IPS-20b (cell line): ENCODE data around the gene PPP1R15B.

Experiments
- H3K27ac ChIP-seq: one replicate; pipeline ENCODE4 v1.5.1; 2013; ENCODE audit warnings: low read length
- H3K27me3 ChIP-seq: 2 replicates; pipeline ENCODE4 v1.6.1; 2013; ENCODE audit warnings: mild to moderate bottlenecking, low read length, inconsistent platforms; ENCODE audit not compliant: insufficient read depth
- H3K36me3 ChIP-seq: 2 replicates; pipeline ENCODE4 v1.6.1; 2013; ENCODE audit warnings: low read depth, mild to moderate bottlenecking, inconsistent platforms, low read length, moderate library complexity; ENCODE audit not compliant: insufficient read depth
- H3K4me1 ChIP-seq: 2 replicates; pipeline ENCODE4 v1.6.1; 2013; ENCODE audit warnings: mild to moderate bottlenecking, control low read depth, inconsistent platforms, low read length, moderate library complexity; ENCODE audit not compliant: insufficient read depth
- H3K4me3 ChIP-seq: 2 replicates; pipeline ENCODE4 v1.5.1; 2013; ENCODE audit warnings: mild to moderate bottlenecking, low read length, inconsistent platforms
- H3K9ac ChIP-seq: 2 replicates; pipeline ENCODE4 v1.6.1; 2013; ENCODE audit warnings: low read depth, mild to moderate bottlenecking, inconsistent platforms, low read length, moderate library complexity
- H3K9me3 ChIP-seq: 2 replicates; pipeline ENCODE4 v1.6.1; 2013; ENCODE audit warnings: mild to moderate bottlenecking, low read depth, low read length, inconsistent platforms; ENCODE audit not compliant: insufficient read depth

PPP1R15B gene

DNA sequence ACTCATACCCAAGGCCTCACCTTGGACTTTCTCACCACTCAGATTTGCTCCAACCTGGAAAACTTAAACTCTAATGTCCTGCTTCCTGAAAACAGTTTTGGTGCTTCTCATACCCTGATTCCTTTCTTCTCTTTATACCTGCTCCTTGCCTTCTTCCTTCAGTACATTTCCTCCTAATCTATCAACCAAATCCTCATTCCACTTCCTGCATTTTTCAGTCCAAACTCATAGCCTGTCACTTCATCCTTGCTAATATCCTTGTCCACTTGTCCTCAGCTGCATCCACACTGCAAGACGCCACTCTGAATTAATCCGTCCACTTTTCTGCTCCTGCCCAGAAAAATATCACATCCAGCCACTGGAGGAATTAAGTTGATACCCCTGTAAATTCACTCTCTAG lies 25.9 kb downstream of the PPP1R15B start:
- no peaks in the 10 kb centered on the region for H3K9me3 ChIP-seq
- peaks cover 28% of the 10 kb centered on the region for H3K27me3 ChIP-seq
- no peaks in the 10 kb centered on the region for H3K4me1 ChIP-seq
- no peak overlapping the region for H3K4me3 ChIP-seq
- no peak overlapping the region for H3K27ac ChIP-seq
- H3K36me3 ChIP-seq, result no peaks in the 10 kb centered on the region
- H3K9ac ChIP-seq, result no peak overlapping the region

DNA sequence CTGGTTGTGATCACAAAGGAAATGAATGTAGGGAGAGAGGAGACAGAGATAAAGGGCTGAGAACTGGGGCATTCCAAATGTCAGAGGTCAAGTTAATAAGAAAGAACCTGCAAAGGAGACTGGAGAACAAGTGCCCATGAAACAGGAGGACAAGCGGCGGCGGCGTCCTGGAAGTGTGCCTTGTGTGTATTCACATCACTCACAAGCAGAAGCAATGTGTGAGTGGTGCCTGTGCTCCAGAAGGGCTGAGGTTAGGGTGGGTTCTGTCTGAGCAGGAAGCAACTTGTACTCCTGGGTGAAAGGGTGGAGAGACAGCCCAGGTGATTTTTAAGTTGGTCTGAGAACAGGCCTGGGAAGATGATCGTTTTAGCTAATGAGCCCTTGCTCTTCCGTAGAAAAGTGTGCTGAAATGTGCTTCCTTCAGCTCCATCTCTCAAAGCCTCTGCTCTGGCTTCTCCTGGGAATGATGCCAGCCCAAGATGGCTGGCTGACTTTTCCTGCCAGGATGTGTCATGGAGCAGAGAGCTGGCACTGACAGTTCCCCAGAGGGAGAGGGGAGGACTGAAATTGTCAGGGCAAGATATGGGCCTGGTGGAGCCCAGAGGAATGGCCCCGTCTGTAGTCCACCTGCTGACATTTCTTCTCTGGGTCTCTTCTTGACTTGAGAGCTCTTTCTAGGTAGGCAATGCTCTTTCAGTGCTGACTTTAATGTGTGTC lies 26.8 kb downstream of the PPP1R15B start:
- H3K4me3 ChIP-seq, result no peak overlapping the region
- H3K27me3 ChIP-seq, result peaks cover 37% of the 10 kb centered on the region
- no peaks in the 10 kb centered on the region for H3K36me3 ChIP-seq
- H3K27ac ChIP-seq, result no peak overlapping the region
- no peaks in the 10 kb centered on the region for H3K4me1 ChIP-seq
- H3K9ac ChIP-seq, result no peak overlapping the region
- H3K9me3 ChIP-seq, result no peaks in the 10 kb centered on the region

DNA sequence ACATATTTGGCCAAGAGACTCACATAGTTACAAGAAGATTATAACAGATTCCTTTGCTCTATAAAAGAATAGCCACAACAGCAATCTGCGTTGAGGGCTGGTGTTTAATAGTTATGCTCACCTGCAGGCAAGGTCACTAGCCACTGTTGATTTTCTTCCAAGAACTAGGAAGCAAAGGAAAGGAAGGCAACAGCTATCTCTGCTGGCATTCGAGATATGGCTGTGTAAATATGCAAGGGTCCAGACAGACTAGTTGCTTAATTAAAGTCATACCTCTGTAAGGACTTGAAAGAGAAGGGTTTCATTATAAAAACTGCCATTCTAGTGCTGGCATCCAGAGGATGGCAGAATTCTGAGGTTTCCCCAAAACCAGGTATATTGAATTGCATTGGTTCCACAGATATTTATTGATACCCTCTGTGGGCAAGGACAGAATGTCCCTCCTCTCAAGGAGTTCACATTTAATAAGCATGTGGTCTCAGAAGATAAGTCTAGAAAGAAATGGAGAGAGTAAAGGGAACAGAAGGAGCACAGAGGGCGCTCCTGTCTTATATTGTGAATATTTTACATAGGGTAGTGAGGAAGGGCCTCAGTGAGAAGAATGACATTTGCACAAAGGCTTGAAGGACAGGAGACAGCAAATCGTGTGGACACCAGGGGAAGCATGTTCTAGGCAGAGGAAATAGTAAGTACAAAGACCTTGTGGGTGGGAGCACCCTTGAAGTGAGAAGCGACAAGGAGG lies 28.3 kb downstream of the PPP1R15B start:
- H3K9ac ChIP-seq, result no peak overlapping the region
- H3K4me1 ChIP-seq, result peaks cover 4% of the 10 kb centered on the region; the same call in 1 of the 2 replicates
- peaks cover 52% of the 10 kb centered on the region for H3K27me3 ChIP-seq
- no peak overlapping the region for H3K4me3 ChIP-seq
- H3K36me3 ChIP-seq, result no peaks in the 10 kb centered on the region
- no peaks in the 10 kb centered on the region for H3K9me3 ChIP-seq
- H3K27ac ChIP-seq, result no peak overlapping the region

DNA sequence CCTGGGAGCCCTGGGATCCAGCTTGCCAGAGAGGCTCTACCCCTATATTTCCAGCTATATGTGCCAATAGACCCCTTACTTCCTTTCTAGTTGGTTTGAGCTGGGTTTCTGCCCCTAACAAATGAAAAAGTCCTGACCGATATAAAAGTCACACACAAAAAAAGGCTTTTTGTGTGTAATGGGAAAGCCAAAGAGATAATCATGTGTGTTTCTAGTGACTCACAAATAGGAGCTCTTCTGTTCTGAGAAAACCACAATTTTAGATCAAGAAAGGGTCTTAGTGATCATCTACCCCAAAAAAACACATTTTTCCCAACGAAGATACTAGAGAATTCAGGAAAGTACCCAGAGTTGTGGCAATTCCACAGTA lies 28.9 kb downstream of the PPP1R15B start:
- Histone ChIP-seq H3K4me3 (no peak overlapping the region), H3K27me3 (peaks cover 58% of the 10 kb centered on the region), H3K27ac (no peak overlapping the region), H3K4me1 (peaks cover 5% of the 10 kb centered on the region; the same call in 1 of the 2 replicates), H3K9ac (no peak overlapping the region), H3K9me3 (no peaks in the 10 kb centered on the region), H3K36me3 (no peaks in the 10 kb centered on the region)

DNA sequence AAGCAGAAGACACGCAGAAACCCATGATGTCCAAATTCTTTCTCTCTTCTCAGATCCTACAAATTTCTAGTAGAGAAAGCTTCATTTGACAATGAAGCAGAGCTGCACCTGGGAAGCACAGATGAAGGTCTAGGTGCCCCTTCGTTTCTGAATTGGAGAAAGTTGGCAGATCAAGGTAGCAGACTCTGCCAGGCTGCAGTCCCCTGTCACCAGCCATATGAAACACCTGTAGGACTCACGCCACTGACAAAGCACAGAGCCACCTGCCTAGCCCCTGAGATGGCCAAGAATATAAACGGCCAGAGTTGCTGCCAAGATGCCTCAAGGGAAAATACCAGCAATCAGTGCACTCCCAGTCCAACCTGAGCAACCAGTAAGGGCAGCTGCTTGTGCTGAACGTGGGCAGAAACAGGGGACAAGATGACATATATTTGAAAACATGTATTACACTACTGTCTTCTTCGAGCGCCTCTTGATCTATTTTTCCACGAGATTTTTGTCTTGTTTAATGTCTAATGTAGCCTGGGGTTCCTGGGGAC lies 31.3 kb downstream of the PPP1R15B start:
- H3K36me3 ChIP-seq, result no peaks in the 10 kb centered on the region
- peaks cover 5% of the 10 kb centered on the region; the same call in 1 of the 2 replicates for H3K4me1 ChIP-seq
- no peaks in the 10 kb centered on the region for H3K9me3 ChIP-seq
- no peak overlapping the region for H3K27ac ChIP-seq
- H3K9ac ChIP-seq, result no peak overlapping the region
- H3K27me3 ChIP-seq, result peaks cover 76% of the 10 kb centered on the region
- no peak overlapping the region for H3K4me3 ChIP-seq

DNA sequence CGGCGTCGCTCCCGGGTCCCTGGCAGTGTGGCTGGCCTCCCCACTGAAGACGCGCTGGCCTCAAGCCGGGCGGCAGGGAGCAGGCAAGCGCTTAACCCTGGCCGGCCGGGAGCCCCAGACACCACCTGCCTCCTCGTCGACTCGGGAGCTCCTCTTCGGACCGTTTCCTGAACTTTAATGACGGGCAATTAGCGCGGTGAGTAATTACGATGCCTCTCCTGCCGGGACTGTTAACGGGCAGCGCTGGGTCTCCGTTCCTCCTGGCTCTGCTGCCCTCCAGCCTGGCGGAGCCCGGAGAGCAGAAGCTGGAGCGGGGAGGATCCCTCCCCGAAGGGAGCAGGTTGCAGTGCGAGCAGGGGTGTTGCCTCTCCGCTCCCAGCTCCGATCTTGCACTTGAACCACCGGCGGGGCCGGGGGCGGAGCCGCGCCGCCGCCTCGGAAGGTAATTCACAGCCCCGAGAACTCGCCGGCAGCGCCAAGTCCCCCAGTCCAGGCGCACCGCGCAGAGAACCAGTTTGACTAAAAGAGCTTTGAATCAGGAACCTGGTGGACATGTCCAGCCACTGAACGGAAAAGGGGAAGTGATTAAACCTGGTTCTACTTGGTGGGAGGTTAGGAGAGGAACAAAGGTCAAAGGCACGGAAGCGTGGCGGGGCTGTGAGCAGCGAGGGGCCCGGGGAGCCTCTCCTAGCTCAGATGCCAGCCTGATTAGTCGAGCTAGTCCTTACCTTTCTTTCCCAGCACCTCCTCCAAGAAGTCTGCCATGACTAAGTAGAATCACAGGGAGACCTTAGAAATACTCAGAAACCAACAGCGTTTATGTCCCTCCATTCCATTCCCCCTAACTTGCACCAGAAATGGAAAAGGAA lies 33.6 kb downstream of the PPP1R15B start:
- Histone ChIP-seq H3K27me3 (peaks cover 79% of the 10 kb centered on the region), H3K27ac (no peak overlapping the region), H3K9ac (peak overlapping the region; percentile 69; the same call in 1 of the 2 replicates), H3K4me3 (peak overlapping the region; percentile 76), H3K4me1 (peaks cover 5% of the 10 kb centered on the region; the same call in 1 of the 2 replicates), H3K36me3 (no peaks in the 10 kb centered on the region), H3K9me3 (no peaks in the 10 kb centered on the region)

DNA sequence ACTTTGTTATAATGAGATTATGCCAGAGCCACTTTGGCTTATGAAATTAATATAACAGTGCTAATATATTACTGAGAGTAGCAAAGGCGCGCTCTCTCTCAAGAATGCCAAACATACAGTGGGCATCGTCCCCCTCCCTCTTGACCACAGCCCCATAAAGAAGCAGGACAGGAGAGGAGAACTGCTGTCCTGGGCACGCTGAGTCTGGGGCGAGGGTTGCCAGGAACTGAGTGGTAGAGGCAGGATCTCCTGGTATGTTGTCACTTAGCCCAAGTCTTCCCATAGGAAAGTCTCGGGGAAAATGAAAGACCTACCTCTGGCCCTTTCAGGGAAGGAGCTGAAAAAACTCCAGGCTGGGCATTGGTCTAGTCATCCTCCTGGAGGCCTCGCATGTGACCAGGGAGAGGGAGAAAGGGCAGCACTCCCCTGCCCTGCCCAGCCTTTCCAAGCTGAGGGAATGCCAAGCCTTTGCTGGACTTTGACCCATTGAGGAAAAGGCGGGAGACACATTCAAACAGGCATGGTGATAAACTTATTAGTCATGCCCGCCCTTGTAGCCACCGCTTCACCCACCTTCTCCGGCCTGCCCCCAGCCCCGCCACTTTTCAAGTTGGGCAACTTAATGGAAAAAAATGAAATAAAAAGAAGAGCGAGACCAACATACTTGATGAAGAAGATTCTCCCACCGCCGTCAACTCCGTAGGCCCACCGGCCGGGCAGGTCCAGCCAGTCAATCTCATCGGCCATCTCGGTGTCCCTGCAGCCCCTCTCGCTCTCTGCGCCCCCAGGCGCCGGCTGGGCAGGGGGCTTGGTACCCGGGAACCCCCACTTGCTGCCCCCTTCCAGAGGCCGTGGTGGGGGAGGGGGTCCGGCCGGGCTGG lies 34.5 kb downstream of the PPP1R15B start:
- Histone ChIP-seq H3K27me3 (peaks cover 78% of the 10 kb centered on the region), H3K4me1 (peaks cover 5% of the 10 kb centered on the region; the same call in 1 of the 2 replicates), H3K9ac (no peak overlapping the region; the same call in 1 of the 2 replicates), H3K36me3 (no peaks in the 10 kb centered on the region), H3K27ac (no peak overlapping the region), H3K4me3 (peak overlapping the region; percentile 76; the same call in 1 of the 2 replicates), H3K9me3 (no peaks in the 10 kb centered on the region)

DNA sequence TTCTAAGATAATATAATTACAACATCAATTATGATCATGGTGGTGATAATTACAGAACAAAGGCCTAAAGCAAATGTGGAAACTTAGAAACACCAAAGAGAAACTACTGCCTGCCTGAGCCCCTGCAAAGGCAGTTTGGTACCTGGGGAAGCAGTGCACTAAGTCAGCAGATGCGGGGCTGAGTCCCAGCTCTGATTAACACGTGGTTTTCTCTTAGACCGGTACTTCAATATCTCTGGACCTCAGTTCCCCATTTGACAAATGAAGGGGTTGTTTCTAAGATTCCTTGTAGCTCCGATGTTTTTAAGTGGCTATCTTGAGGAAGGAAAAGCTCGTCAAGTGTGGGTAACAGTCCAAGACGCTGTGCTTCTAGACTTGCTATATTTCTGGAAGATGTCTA lies 35.2 kb downstream of the PPP1R15B start:
- Histone ChIP-seq H3K4me1 (peaks cover 5% of the 10 kb centered on the region; the same call in 1 of the 2 replicates), H3K27me3 (peaks cover 84% of the 10 kb centered on the region), H3K27ac (no peak overlapping the region), H3K4me3 (no peak overlapping the region), H3K9me3 (no peaks in the 10 kb centered on the region), H3K9ac (no peak overlapping the region), H3K36me3 (no peaks in the 10 kb centered on the region)

DNA sequence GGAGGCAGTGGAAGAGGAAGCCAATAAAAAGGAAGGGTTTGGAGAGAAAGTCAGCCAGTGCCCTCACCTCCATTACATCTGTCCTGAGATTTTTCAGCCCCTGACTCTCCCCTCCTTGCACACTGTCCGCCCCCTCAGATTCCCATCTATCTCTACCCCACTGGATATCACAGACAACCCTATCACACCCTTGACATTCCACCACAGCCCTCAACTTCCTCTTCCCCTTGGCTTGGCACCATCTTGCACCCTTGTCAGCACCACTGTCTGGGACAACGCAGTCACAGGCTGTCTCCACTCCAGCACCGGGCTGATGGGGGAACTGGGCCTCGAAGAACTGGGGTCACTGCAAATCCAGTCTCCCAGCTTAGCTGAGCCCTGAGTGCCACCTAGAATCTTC lies 37.7 kb downstream of the PPP1R15B start:
- Histone ChIP-seq H3K36me3 (no peaks in the 10 kb centered on the region), H3K27me3 (peaks cover 62% of the 10 kb centered on the region), H3K27ac (no peak overlapping the region), H3K9me3 (no peaks in the 10 kb centered on the region), H3K4me1 (peaks cover 5% of the 10 kb centered on the region; the same call in 1 of the 2 replicates), H3K4me3 (no peak overlapping the region), H3K9ac (no peak overlapping the region)

DNA sequence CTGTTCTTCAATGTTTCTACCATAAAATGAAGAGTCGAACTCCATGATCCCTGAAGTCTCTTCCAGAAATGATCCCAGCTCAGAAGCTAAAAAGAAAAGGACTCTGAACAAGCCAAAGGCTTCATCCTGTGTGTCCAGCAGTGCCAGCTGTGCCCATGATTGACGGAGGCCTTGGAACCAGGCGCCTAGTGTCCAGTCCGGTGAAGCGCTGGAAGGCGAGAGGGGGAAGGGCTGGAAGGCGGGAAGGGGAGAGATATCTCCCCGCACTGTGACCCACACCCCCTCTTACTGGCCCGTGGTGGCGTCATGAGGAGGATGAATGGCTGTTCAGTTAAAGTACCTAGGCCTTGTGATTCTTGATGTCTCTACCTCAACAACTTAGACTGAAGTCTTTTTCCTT lies 41.4 kb downstream of the PPP1R15B start:
- Histone ChIP-seq H3K9me3 (no peaks in the 10 kb centered on the region), H3K4me1 (no peaks in the 10 kb centered on the region), H3K9ac (no peak overlapping the region), H3K27me3 (peaks cover 25% of the 10 kb centered on the region), H3K27ac (no peak overlapping the region), H3K36me3 (no peaks in the 10 kb centered on the region), H3K4me3 (no peak overlapping the region)
